Mammary epithelial cell (primary cell): Measurements from ENCODE around the gene PASK.

Experiments
- EZH2 ChIP-seq: IDR thresholded peaks from 2 replicates; pipeline ENCODE4 v1.6.1; 2012; ENCODE audit warnings: low read length, inconsistent platforms, borderline replicate concordance
- TF ChIP-seq, protein P1 (sequence below), 2 donors: IDR thresholded peaks in 1 of 2; conservative IDR thresholded peaks in 1 of 2; 2 replicates each; pipeline ENCODE4 v1.5.1; 2011 to 2012; ENCODE audit warnings: inconsistent platforms in 2 of 2, low read length in 2 of 2, mild to moderate bottlenecking in 2 of 2, control low read depth in 1 of 2, low read depth in 1 of 2; ENCODE audit not compliant: insufficient read depth in 1 of 2; ENCODE audit errors: extremely low read depth in 1 of 2

DNA sequence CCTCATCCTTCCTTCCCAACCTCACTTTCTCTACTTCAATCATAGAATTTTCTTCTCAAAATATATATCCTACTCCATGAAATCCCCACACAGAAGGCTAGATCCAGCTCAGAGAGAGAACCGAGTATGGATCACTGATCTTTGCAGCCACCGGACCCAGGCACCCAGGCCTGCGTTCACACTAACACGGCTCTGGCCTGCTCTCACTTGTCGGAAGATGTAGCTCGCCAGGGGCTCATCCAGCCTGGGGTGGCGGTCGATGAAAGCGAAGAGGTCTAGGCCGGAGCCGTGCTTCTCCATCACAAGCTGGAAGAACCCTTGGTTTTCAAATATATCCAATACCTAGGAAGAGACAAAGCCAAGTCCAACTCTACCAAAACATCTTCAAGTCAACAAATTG lies 34.4 kb downstream of the PASK start:
- no peak for TF ChIP-seq EZH2
- TF ChIP-seq, protein P1, sequence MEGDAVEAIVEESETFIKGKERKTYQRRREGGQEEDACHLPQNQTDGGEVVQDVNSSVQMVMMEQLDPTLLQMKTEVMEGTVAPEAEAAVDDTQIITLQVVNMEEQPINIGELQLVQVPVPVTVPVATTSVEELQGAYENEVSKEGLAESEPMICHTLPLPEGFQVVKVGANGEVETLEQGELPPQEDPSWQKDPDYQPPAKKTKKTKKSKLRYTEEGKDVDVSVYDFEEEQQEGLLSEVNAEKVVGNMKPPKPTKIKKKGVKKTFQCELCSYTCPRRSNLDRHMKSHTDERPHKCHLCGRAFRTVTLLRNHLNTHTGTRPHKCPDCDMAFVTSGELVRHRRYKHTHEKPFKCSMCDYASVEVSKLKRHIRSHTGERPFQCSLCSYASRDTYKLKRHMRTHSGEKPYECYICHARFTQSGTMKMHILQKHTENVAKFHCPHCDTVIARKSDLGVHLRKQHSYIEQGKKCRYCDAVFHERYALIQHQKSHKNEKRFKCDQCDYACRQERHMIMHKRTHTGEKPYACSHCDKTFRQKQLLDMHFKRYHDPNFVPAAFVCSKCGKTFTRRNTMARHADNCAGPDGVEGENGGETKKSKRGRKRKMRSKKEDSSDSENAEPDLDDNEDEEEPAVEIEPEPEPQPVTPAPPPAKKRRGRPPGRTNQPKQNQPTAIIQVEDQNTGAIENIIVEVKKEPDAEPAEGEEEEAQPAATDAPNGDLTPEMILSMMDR (conservative IDR thresholded peaks at IDR 0.05 in 1 of 2, IDR thresholded peaks at IDR 0.05 in 1 of 2; ENCODE audit: extremely low read depth in 1 of 2, insufficient read depth in 1 of 2, low read depth in 1 of 2, low read length in 2 of 2): no peak
